ENCODE measurements around the gene GID8.
A peak's percentile ranks its signal among the peaks of the same experiment; 100 is the strongest.
"Not testable (repeated sequence)": the region's sequence is repeated elsewhere in the genome, so short reads cannot be mapped to it uniquely, and the experiment has no call there.

GID8 gene

DNA sequence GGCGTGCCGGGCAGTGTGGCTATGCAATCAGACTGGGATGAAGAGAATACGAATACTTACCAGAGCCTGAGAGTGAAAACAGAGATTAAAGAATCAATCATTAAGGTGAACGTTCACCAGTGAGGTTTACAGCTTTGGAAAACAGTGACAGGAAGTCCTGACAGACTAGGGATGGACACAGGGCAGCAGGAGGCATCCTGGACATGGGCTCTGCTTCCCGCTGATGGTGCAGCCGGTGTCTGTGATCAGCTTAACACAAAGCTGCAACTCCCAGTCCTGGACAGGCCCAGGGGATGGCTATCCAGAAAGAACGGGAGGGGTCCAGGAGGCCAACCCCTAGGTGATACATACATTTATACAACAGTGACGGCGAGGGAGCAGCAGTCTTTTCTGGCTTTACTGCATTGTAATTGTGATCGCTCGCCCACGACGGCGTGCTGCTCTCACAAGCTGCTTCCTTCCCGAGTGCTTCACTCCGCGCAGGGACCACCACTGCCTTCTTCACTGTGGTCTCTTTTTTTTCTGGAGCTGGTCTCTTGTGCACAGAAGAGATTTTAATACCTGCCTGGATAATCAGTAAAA, 32.3 kb upstream of the GID8 start:
- DNase-seq: no peak

DNA sequence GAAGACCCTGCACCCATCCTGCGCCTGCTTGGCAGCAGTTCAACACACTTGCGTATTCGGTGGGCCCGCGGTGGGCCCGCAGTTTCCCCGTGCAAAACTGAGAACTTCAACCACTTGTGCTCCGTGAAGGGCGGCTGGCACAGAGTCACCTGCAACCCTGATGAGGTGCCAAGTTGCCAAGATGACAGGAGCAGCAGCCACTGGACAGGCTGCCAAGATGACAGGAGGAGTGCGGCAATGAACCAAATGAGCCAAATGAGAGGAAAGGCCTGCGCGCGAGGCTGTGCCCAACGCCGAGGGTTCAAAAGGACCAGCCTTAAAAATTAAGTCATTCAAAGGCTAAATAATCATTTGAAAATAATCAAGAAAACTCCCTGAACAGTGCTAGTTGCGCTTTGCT, 31.7 kb upstream of the GID8 start:
- no peak for DNase-seq

DNA sequence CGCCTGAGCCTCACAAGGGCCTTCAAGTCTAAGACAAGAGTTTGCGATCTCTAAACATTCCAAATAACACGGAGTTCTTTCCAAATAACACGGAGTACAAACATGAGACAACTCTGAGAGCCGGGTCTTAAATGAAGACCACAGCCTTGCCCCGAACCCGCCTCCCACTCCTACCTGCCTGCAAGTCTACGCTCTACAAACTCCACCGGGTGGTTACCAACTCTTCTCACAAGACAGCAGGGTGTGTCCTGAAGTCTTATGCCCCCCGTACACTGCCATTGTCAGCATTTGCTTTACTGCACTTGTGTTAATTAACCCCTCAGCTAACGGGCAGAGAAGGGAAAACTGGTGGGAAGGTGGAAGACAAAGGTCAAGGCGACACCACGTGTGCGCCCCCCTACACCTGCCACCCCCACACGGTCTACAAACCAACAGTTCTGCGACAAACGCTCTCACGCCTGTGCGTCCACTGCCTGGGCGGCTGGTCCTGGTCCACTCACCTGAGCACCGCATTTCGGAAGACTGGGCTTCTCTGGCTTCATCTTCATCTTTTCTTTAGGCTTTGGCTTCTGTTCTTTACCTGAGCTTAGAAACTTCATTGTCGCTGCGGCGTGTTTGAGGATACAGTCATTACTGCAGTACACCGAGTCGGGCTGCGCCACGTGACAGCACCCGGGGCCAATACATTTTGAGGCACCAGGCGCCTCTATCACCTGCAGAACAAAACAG, 31.1 kb upstream of the GID8 start:
- no peak for DNase-seq

DNA sequence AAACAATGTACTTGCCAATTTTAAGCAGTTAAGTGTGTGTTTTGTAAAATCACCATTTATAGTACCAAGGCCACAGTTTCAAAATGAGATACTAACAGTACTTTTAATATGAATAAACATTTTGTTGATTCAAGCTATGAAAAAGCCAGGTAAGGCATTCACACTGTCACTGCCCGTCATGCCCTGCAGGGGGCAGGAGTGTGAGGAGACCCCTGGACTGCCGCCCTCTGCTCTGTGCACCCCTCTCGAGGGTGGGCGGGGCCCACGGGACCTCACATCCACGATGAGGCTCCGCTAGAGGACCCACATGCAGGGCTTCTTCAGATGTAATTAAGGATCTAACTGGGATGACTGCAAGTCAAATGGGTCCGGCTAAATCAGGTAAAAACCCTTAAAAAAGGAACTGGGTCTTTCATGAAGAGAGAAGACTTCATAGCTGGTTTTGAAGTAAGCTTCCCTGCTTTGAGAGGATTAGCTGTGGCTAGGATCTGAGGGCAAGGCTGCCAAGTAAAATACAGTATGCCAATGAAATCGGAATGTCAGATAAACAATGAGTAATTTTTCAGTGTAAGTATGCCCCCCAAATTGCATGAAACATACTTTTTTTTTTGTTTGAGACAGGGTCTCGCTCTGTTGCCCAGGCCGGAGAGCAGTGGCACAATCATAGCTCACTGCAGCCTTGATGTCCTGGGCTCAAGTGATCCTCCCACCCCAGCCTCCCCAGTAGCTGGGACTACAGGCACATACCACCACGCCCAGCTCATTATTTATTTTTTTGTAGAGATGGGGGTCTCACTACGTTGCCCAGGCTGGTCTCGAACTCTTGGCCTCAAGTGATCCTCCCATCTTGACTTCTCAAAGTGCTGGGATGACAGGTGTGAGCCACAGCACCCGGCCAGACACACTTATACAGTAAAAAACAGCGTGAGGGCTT, 30.3 kb upstream of the GID8 start:
- no peak for DNase-seq

DNA sequence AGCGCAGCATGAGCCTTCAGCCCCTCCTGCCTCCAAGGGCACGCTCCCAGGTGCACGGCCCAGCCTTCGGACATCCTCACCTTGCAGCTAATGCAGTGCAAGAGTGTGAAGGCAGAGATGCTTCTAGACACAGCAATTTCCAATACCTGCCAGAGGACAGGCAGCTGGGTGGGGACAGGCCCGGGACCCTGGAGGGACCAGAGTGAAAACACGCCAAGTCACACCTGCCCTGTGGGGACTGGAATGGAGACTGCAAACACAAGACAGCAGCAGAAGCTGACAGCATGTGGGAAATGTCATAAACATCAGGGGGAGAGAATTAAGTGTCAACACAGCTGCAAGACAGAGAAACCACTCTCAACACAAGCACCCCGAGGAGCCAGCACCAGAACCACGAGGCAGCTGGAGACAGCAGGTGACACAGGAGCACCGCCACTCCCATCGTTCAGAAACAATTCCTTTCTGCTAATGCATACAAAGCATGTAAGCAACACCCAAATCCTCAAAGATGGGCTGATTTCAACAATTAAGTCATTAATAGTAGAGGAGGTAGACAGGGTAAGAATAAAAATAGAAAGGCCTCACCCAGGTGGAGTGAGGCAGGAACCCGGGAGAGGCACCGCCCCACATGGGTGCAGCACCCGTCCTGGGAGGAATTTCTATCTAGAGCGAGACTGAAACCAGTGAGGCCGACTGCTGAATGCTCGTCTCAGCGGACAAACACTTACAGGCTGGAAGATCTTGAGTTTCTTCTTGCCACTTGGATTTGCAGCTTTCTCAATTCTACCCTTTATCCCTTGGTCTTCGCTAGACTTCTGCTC, 28.8 kb upstream of the GID8 start:
- no peak for DNase-seq

DNA sequence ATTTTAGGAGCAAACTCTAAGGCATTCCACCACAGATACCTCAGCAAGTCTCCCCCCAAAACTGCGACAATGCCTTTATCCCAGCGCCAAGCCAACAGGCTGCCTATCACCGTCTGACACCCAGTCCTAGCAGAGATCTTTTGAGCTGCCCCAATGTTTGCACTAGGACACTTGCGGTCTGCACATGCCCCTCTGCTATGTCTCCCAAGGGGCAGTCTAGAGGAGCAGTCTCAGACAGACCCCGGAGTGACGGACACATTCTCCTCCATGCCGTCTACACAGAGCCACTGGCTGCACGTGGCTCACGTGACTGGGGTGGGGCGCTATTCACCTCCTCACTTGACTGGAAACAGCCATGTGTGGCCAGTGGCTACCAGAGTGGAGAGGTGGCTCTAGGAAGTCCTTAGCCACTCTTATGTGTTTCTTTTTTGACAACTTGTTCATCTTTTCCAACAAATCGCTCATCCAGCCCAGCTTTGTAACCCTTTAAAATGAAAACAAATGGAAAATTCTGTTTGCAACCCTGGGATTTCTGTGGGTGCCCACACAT, 27.7 kb upstream of the GID8 start:
- no peak for DNase-seq

DNA sequence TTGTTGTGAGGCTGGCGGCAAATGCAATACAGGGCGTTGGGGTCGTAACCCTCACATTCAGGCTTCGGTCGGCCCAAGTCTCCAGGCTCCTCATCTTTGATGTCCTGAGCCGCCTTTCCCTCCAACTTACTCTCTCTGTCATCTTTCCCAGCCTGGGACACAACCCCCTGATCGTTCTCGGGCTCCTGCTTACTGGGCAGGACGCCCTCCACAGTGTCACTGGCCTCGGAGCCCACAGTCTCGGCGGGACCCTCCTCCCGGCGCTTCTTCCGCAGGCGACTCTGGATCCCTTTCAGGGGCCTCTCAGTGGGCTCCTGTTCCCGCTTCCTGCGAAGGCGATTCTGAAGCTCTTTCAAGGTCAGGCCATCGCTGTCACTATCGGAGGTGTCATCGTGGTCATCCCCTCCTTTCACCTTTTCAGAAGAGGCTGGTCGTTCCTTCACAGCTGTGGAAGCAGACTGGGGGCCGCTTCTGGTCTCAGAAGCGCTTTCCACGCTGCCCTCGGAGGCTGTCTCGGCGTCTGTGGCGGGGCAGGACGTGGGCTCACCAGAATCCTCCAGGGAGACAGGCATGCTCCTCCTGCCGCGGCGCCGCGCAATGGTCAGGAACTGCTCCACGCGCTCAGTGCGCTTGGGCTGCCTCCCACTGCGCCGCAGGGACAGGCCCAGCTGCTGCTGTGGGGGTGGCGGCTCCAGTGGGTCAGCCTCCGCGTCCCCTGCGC, 27.0 kb upstream of the GID8 start:
- DNase-seq: no peak

DNA sequence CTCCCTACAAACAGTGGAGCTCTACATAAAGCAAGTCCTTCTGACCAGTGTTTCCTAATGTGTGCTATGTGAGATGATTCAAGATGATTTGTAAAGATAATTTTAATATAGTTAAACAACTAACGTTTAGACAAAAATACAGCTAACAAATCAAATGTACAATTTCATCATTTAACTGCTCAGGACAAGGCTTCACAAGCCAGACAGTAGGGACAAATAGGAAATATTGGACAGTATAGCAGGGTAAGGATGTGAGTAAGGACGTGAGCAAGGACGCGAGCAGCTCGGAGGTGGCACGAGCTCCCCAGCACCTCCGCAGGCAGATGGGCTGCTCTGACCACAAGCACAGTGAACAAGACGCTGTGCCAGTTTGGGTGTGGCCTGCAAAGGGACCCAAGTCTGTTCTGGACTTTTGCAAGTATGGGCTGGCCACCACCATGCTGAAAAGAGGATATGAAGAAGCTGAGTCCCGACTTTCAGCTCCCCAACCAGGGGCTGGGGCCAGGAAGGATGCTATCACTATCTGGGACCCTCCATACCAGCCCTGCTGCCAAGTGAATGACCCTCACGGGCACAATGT, 26.2 kb upstream of the GID8 start:
- DNase-seq: no peak

DNA sequence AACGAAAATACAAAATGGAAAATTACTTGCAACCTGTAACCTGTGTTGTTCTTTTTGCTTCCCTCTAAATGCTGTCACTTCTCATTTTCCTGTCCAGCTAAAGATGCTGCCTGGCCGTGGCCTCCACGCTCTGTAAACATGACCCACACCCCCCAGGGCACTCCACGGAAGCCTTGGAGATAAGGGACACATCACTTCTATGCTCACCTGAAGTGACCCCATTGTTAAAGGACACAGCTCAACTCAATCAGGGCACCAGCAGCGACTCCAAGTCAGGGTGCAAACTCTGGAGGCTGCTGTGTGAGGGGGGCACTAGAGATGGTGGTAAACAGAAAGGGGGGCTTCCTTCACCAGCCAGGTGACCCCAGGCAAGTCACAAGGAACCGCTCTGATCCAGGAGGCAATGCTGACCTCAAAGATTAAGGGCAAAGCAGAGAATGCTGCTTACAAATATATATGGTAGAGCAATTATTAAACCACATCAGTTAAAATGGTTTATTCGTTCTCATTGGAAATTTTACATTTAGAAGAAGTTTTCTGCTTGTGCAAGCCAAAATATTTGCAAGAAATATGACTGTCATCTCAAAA, 24.8 kb upstream of the GID8 start:
- no peak for DNase-seq

DNA sequence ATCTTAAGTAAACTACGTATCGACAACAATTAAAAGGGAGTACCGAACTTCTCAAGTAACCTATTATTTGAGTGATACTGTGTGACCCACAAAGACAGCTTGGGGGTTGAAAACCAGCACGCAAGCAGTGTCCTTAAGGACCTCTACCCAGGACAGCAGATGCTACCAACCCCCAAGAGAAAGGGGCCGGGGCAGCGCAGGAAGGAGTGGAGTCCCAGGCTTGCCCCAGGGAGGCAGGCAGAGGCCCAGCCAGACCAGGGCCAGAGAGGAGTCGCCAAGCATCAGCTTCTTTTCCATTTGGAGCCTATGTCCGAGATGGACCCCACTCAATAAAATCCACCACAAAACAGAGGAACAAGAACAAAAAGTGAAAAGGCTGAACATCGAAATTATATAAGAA, 23.5 kb upstream of the GID8 start:
- DNase-seq: no peak

DNA sequence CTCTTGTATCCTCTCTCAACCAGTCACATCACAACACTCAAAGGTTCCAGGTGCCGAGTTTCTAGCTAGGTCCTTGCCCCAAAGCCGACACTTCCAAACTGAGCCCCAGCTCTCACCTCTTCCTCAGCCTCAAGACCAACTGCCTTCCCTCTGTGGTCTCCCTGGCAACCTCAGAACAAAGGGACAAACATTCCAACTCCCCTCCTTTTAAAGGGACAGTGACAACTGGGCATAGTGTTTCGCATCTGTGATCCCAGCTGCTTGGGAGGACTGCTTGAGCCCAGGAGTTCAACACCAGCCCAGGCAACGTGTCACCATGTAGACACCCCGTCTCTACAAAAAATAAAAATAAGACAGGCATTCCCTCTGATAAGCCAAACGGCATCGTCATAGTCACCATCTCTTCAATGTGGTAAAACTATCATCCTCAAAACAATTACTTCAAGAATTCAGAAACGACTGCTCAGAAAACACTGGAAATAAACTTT, 22.9 kb upstream of the GID8 start:
- DNase-seq: no peak

DNA sequence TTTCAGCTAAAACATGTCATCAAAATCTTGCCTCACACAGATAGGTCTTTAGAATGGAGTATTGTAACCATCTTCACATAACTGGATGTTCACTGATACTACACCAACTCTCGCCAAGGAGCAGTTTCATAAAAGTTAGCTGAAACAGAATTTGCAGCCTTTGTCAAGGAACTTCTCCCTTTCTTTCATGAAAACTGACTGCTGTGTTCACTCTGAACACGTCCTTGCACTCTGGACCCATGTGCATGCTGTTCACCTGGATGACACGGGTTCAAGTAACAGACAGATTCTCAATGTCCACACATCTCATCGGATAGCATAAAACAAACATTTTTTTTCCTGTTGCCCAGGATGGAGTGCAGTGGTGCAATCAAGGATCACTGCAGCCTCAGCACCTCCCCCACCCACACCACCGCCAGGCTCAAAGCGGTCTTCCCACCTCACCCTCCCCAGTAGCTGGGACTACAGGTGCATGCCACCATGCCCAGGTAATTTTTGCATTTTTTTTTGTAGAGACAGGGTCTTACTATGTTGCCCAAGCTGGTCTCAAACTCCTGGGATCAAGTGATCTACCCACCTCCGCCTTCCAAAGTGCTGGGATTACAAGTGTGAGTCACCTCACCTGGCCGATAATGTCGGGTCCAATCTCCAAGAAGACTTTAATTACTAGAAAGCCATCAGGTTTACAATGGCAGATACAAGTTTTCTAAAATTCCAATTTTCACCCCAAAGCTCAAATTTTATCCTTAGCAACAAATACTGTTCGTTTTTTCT, 21.1 kb upstream of the GID8 start:
- DNase-seq: no peak

DNA sequence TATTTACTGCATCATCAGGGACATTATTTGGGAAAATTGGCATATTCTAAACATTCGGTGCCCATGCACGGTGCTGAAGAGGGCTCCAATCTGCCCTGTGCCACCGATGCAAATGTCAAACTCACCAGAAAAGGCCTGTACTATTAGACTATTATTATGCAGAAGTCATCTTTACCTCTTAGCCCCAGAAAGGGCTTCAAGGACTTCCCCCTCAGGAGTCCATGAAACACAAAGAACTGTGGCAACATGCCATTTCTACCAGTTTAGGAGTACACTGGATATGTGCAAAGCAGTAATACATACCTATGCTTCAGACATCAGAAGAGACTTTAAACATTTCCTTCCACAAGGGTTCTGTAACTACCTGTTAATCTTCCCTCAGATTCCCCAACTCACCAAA, 20.2 kb upstream of the GID8 start:
- no peak for DNase-seq

DNA sequence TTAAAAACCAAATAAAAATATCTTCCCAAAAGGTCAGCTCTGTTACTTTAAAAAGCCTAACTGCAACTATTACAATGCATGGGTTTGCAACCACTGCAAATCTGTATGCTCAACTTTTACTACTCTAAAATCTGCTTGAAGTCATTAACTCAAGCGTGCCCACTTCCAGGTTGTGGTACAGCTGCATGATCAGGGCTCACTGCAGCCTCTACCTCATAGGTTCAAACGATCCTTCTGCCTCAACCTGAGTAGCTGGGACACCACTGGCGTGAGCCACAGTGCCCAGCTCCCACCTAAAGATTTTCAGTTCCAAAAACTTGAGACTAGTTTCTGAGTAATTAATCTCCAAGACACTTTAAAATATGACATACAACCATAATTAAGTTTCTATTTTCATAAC, 19.8 kb upstream of the GID8 start:
- DNase-seq: no peak

DNA sequence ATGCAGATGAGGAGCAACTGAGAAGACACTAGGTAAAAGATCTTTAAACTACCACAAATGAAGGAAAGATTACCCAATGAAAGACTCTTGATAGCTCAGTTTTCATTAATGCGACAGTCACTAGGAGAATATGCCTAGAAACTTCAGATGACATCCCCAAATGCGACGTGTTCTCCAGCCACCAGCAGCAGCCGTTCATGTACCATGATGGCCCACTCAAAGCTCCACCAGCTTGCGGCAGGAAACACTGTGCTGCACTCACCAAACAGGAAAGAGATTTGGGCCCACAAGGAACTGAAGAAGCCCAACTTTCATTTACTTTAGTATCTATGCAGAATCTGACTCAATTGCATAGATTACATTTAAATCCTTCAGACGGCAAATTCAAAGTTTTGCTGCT, 19.1 kb upstream of the GID8 start:
- DNase-seq: peak; percentile 15

DNA sequence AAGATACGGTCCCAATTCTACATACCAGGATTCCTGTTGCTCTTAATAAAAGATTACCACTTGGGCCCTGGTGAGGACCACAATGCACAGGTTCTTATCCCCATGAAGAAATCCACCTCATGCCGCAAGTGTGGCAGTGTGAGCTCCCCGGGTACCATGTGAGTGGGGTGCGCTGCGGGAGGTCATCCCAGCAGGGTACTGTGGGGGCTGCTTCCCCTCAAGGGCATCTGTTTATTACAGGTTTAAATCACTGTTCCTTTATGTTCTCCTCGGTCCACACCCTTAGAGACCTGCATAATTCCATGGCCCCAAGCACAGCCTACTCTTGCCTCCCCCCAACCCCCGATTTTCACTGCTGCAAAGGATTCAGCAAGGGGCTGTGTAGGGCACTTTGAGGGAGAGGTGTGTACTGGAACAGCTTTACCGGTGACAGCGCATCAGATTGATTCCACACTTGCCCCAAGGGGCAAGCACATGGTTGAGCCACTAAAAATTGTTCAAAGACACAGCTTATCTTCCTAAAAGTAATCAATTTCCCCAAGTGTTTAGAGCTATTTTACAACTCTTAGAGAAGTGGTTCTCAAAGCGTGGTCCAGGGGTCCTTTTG, 17.8 kb upstream of the GID8 start:
- DNase-seq: no peak

DNA sequence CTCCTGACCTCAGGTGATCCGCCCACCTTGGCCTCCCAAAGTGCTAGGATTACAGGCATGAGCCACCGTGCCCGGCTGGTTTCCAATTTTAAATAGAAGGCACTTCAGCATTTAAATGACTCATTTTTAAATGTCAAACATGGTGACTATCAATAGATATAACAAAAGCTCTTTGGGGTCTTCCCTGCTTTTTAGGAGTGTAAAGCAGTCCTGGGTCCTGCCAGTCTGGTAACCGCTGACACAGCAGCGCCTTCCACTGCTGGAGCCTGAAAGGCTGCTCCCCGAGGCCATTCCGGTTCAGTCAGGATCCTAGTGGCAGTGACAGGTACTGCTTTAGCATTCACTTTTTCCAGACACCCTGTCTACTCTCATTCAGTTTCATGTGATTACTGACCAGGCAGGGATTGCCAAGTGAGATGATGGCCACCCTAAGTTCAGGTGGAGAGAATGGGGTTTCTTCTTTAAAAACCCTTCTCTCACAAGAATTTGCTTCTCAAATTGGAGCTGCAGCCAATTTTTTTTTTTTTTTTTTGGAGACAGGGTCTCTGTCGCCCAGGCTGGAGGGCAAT, 16.7 kb upstream of the GID8 start:
- DNase-seq: no peak

DNA sequence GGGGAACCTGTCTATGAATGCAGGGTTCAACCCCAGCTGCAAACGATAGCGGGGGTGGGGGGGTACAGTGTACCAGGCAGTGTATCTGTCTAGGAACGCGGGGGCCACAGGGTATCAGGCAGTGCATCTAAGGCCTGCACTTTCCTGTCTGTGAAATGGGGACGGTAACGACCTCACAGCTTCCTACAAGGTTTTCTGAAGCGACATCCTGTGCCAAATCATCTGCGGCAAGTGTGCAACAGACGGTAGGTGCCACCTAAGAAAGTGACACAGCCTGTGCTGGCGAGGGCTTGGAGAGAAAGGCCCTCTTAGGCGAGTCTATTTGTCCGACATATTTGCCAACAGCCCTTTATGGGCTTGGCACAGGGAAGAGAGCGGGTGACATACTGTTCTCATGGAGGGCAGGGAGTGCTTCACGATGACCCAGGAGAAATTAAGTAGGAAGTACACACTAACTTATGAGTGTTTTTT, 15.5 kb upstream of the GID8 start:
- DNase-seq: no peak

DNA sequence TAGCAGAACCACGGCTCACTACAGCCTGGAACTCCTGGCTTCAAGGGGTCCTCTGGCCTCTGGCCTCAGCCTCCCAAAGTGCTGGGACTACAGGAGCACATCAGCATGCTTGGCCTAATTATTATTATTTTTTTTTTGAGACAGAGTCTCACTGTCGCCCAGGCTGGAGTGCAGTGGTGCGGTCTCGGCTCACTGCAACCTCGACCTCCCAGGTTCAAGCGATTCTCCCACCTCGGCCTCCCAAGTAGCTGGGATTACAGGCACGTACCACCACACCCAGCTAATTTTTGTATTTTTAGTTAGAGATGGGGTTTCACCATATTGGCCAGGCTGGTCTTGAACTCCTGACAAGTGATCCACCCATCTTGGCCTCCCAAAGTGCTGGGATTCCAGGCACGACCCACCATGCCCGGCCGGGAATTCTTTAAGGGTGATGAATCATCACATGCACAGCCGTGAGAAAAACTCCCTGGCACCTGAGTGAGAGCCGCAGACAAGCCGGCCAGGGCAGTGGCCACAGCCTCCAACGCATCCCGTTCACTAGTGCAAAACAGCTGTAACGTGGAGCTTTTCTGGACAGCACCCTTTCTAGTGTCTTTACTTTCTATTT, 14.8 kb upstream of the GID8 start:
- DNase-seq: not testable (repeated sequence)
